ENCODE measurements around the gene SLC30A7. TPM values are rescaled to one million over a fixed set of nuclear protein-coding genes. Genes with fewer than 3 reads are reported as not detected.

Gene SLC30A7
- total RNA-seq, 1 experiment from 2014 or later: 31.4 TPM

DNA sequence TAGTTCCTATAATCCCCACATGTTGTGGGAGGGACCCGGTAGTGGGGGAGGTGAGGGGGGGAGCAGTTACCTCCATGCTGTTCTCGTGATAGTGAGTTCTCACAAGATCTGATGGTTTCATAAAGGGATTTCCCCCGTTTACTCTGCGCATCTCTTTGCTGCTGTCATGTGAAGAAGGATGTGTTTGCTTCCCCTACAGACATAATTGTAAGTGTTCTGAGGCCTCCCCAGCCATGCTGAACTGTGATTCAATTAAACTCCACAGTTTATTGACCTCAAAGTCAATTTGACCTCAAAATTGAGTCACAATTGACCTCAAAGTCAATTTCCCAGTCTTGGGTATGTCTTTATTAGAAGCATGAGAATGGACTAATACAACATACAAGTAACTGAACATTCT lies 110.0 kb downstream of the SLC30A7 start:
- Histone ChIP-seq H3K9me3 (ENCODE audit: low read depth, low read length, poor library complexity, severe bottlenecking) (no peaks in the 10 kb centered on the region), H3K36me3 (ENCODE audit: insufficient read depth, low read length, poor library complexity, severe bottlenecking) (no peaks in the 10 kb centered on the region), H3K4me3 (ENCODE audit: low read depth, low read length, poor library complexity, severe bottlenecking) (no peak overlapping the region), H3K27ac (ENCODE audit: low read depth, low read length, poor library complexity, severe bottlenecking) (no peak overlapping the region), H3K4me1 (ENCODE audit: insufficient read depth, low read length, poor library complexity, severe bottlenecking) (peaks cover 21% of the 10 kb centered on the region), H3K27me3 (replicated peaks; ENCODE audit: insufficient read depth, low read depth, low read length, poor library complexity) (no peaks in the 10 kb centered on the region)
- intact Hi-C loops (cut with micrococcal nuclease; ENCODE audit: unreplicated experiment): no loop called here
- TF ChIP-seq CTCF (conservative IDR thresholded peaks at IDR 0.05; ENCODE audit: low read depth, low read length): no peak
- no peak for TF ChIP-seq EZH2 (IDR thresholded peaks at IDR 0.05; ENCODE audit: borderline replicate concordance, low read depth, low read length, poor library complexity, severe bottlenecking)
- no TSS peak for BruUV-seq (replicated peaks)
- DNase-seq (ENCODE audit: low spot score): no peak
- CTCF ChIA-PET: no interaction called here
- POLR2A ChIA-PET (ENCODE audit: low non-redundant PET): no interaction called here

DNA sequence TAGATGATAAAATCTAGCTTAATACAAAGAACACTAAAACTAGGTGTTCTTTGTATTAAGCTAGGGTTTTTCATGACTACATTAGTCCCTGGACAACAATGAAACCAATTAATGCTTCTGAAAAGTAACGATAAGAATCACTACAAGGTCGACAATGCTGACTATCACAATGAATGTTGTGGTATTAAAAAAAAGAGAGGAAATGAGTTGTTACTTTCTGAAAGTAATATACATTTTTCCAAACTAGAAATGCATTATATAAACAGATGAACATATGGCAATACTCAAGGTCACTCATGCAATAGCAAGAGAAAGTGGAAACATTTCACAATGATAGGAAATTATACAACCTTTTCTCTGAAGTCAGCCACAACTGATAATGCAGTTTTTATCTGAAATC lies 110.7 kb downstream of the SLC30A7 start:
- H3K36me3 ChIP-seq (ENCODE audit: insufficient read depth, low read length, poor library complexity, severe bottlenecking): no peaks in the 10 kb centered on the region
- H3K4me1 ChIP-seq (ENCODE audit: insufficient read depth, low read length, poor library complexity, severe bottlenecking): peaks cover 21% of the 10 kb centered on the region
- H3K27me3 ChIP-seq (replicated peaks; ENCODE audit: insufficient read depth, low read depth, low read length, poor library complexity): no peaks in the 10 kb centered on the region
- intact Hi-C loops (cut with micrococcal nuclease; ENCODE audit: unreplicated experiment): no loop called here
- H3K4me3 ChIP-seq (ENCODE audit: low read depth, low read length, poor library complexity, severe bottlenecking): no peak overlapping the region
- POLR2A ChIA-PET (ENCODE audit: low non-redundant PET): no interaction called here
- DNase-seq (ENCODE audit: low spot score): no peak
- no peak overlapping the region for H3K27ac ChIP-seq (ENCODE audit: low read depth, low read length, poor library complexity, severe bottlenecking)
- H3K9me3 ChIP-seq (ENCODE audit: low read depth, low read length, poor library complexity, severe bottlenecking): no peaks in the 10 kb centered on the region
- CTCF ChIA-PET: no interaction called here
- TF ChIP-seq CTCF (conservative IDR thresholded peaks at IDR 0.05; ENCODE audit: low read depth, low read length) (no peak), EZH2 (IDR thresholded peaks at IDR 0.05; ENCODE audit: borderline replicate concordance, low read depth, low read length, poor library complexity, severe bottlenecking) (no peak)
- BruUV-seq (replicated peaks): no TSS peak

DNA sequence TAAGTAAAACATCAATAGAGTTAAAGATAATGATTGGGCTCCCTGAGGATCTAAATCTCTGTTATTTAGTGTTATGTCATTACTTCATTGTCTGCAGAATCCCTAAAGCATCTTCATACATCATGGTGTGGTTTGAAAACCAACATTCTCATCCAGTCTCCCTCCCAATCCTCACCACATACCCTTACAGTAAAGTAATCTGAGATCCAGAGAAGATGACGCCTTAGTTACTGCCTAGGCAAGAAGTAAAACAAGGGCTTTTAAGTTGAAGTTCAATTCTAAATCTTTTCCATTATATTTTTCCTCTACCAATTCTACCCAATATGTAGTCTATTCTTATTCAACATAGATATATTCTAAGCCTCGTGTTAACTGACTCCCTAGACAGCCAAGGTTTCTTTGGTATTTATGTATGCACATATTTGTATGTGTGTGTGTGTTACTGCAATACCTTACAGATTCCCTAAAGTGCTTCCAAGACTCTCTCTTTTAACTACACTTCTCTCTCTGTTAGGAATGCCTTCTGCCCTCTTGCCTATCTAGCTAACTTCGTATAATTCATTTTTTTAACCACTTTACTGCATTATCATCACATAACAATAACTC lies 112.4 kb downstream of the SLC30A7 start:
- BruUV-seq (replicated peaks): no TSS peak
- DNase-seq (ENCODE audit: low spot score): no peak
- Histone ChIP-seq H3K27ac (ENCODE audit: low read depth, low read length, poor library complexity, severe bottlenecking) (no peak overlapping the region), H3K36me3 (ENCODE audit: insufficient read depth, low read length, poor library complexity, severe bottlenecking) (peaks cover 5% of the 10 kb centered on the region), H3K4me1 (ENCODE audit: insufficient read depth, low read length, poor library complexity, severe bottlenecking) (peaks cover 12% of the 10 kb centered on the region), H3K4me3 (ENCODE audit: low read depth, low read length, poor library complexity, severe bottlenecking) (no peak overlapping the region), H3K27me3 (replicated peaks; ENCODE audit: insufficient read depth, low read depth, low read length, poor library complexity) (no peaks in the 10 kb centered on the region), H3K9me3 (ENCODE audit: low read depth, low read length, poor library complexity, severe bottlenecking) (no peaks in the 10 kb centered on the region)
- TF ChIP-seq CTCF (conservative IDR thresholded peaks at IDR 0.05; ENCODE audit: low read depth, low read length): no peak
- no peak for TF ChIP-seq EZH2 (IDR thresholded peaks at IDR 0.05; ENCODE audit: borderline replicate concordance, low read depth, low read length, poor library complexity, severe bottlenecking)
- ChIA-PET POLR2A (ENCODE audit: low non-redundant PET) (no interaction called here), CTCF (no interaction called here)
- intact Hi-C loops (cut with micrococcal nuclease; ENCODE audit: unreplicated experiment): no loop called here
